HK-2 (cell line): ENCODE measurements around the gene ITPKB.
"Not testable (repeated sequence)": the region's sequence is repeated elsewhere in the genome, so short reads cannot be mapped to it uniquely, and the experiment has no call there.

Source experiments
- DNase-seq: peaks from one replicate; pipeline ENCODE4 v3.0.0-alpha.2; 2018; ENCODE audit not compliant: unreplicated experiment

Gene ITPKB

GRCh38 chr1:226738995-226739695, at the start of gene ITPKB:
Gene ITPKB, minus strand, starts transcription at chr1:226739282. Its CDS starts 1,824 bp downstream, at chr1:226737458.
- DNase-seq = peak; percentile 42

GRCh38 chr1:226787638-226788037, 48.6 kb upstream of the ITPKB start:
- DNase-seq = no peak

- DNase-seq = no peak
Observed at GRCh38 chr1:226787071-226787470, 48.0 kb upstream of the ITPKB start.

- DNase-seq = no peak
Observed at GRCh38 chr1:226786550-226786949, 47.5 kb upstream of the ITPKB start.

- no peak for DNase-seq
Observed at GRCh38 chr1:226785805-226786204, 46.7 kb upstream of the ITPKB start.

- no peak for DNase-seq
Observed at GRCh38 chr1:226784081-226785049, 45.3 kb upstream of the ITPKB start.

- peak; percentile 36 for DNase-seq
Observed at GRCh38 chr1:226782845-226783601, 43.9 kb upstream of the ITPKB start.

GRCh38 chr1:226781937-226782609, 43.0 kb upstream of the ITPKB start:
- no peak for DNase-seq

GRCh38 chr1:226779561-226779960, 40.5 kb upstream of the ITPKB start:
- DNase-seq = no peak

- DNase-seq = peak; percentile 75
Observed at GRCh38 chr1:226778657-226779058, 39.6 kb upstream of the ITPKB start.

GRCh38 chr1:226776975-226777374, 37.9 kb upstream of the ITPKB start:
- no peak for DNase-seq

- no peak for DNase-seq
Observed at GRCh38 chr1:226776066-226776465, 37.0 kb upstream of the ITPKB start.

GRCh38 chr1:226772446-226773139, 33.5 kb upstream of the ITPKB start:
- DNase-seq = no peak

GRCh38 chr1:226767170-226767569, 28.1 kb upstream of the ITPKB start:
- DNase-seq = not testable (repeated sequence)

GRCh38 chr1:226766565-226766964, 27.5 kb upstream of the ITPKB start:
- DNase-seq = no peak

- no peak for DNase-seq
Observed at GRCh38 chr1:226764533-226764932, 25.5 kb upstream of the ITPKB start.

GRCh38 chr1:226763905-226764264, 24.8 kb upstream of the ITPKB start:
- peak; percentile 58 for DNase-seq

- no peak for DNase-seq
Observed at GRCh38 chr1:226762988-226763904, 24.2 kb upstream of the ITPKB start.

- no peak for DNase-seq
Observed at GRCh38 chr1:226762055-226762454, 23.0 kb upstream of the ITPKB start.

- no peak for DNase-seq
Observed at GRCh38 chr1:226761322-226761721, 22.2 kb upstream of the ITPKB start.
